ENCODE results near the gene TPSAB1. TPM values are rescaled to one million over a fixed set of nuclear protein-coding genes. Genes with fewer than 3 reads are reported as not detected.
A peak's percentile ranks its signal among the peaks of the same experiment; 100 is the strongest.
"Not testable (repeated sequence)": the region's sequence is repeated elsewhere in the genome, so short reads cannot be mapped to it uniquely, and the experiment has no call there.

TPSAB1 gene
- total and polyA plus RNA-seq, 12 donors, result 0.11 to 4.8 (median 0.93) TPM; not detected in 3

GRCh38 chr16:1237990-1238389, 2.5 kb upstream of the TPSAB1 start:
- H3K4me1 ChIP-seq (replicated peaks in 1 of 2), result no peaks in the 10 kb centered on the region
- DNase-seq, result no peak
- no peak overlapping the region for H3K27ac ChIP-seq
- 73 to 80% (median 77%) methylated on average over 9 of the region's 9 CpGs for WGBS, 4 donors
- TF ChIP-seq CTCF (IDR thresholded peaks at IDR 0.05) (no peak), POLR2A (IDR thresholded peaks at IDR 0.05) (no peak)
- intact Hi-C loops (cut with DNase I), result no loop called here
- H3K4me3 ChIP-seq, result no peak overlapping the region
- no peaks in the 10 kb centered on the region for H3K9me3 ChIP-seq (replicated peaks in 1 of 3)
- H3K27me3 ChIP-seq, result no peaks in the 10 kb centered on the region
- H3K36me3 ChIP-seq (replicated peaks in 1 of 2), result no peaks in the 10 kb centered on the region

- H3K27me3 ChIP-seq; H3K36me3 ChIP-seq (replicated peaks in 1 of 2); intact Hi-C loops (cut with DNase I); H3K27ac ChIP-seq; H3K9me3 ChIP-seq (replicated peaks in 1 of 3); H3K4me1 ChIP-seq (replicated peaks in 1 of 2); H3K4me3 ChIP-seq: not testable (repeated sequence)
- DNase-seq, result peak in 1 of 7 donors; percentile 0
- 48 to 68% (median 63%) methylated on average over 9 to 19 of the region's 23 CpGs for WGBS, 4 donors
These were observed 1.6 kb upstream of the TPSAB1 start for GRCh38 chr16:1238909-1239308.

- H3K4me3 ChIP-seq; H3K36me3 ChIP-seq (replicated peaks in 1 of 2); H3K4me1 ChIP-seq (replicated peaks in 1 of 2); H3K27me3 ChIP-seq; H3K27ac ChIP-seq; H3K9me3 ChIP-seq (replicated peaks in 1 of 3); intact Hi-C loops (cut with DNase I): not testable (repeated sequence)
- 72 to 84% (median 84%) methylated on average over 6 to 7 of the region's 9 CpGs for WGBS, 4 donors
- peak in 1 of 7 donors; percentile 2 for DNase-seq
These were observed 930 bp upstream of the TPSAB1 start for GRCh38 chr16:1239575-1239974.

- peak in 1 of 7 donors; percentile 2 for DNase-seq
- intact Hi-C loops (cut with DNase I); H3K27ac ChIP-seq; H3K27me3 ChIP-seq; H3K9me3 ChIP-seq (replicated peaks in 1 of 3); H3K4me1 ChIP-seq (replicated peaks in 1 of 2); H3K36me3 ChIP-seq (replicated peaks in 1 of 2); H3K4me3 ChIP-seq: not testable (repeated sequence)
- WGBS, 4 donors, result 80% methylated on average over 8 to 11 of the region's 15 CpGs; no CpG with 5 or more reads in 2 of the 4 donors
These were observed 576 bp downstream of the TPSAB1 start for GRCh38 chr16:1241081-1241480.

- H3K27ac ChIP-seq; H3K9me3 ChIP-seq (replicated peaks in 1 of 3); H3K36me3 ChIP-seq (replicated peaks in 1 of 2); H3K27me3 ChIP-seq; DNase-seq; H3K4me1 ChIP-seq (replicated peaks in 1 of 2); H3K4me3 ChIP-seq; intact Hi-C loops (cut with DNase I): not testable (repeated sequence)
- 68 to 90% (median 79%) methylated on average over 4 to 7 of the region's 11 CpGs for WGBS, 4 donors
These were observed 2.9 kb downstream of the TPSAB1 start for GRCh38 chr16:1243363-1243762.

- H3K27me3 ChIP-seq; DNase-seq; H3K9me3 ChIP-seq (replicated peaks in 1 of 3); H3K4me1 ChIP-seq (replicated peaks in 1 of 2); H3K27ac ChIP-seq; H3K36me3 ChIP-seq (replicated peaks in 1 of 2); H3K4me3 ChIP-seq; intact Hi-C loops (cut with DNase I): not testable (repeated sequence)
- WGBS, 4 donors, result 44 to 67% (median 66%) methylated on average over 9 to 29 of the region's 32 CpGs; no CpG with 5 or more reads in 1 of the 4 donors
These were observed 3.7 kb downstream of the TPSAB1 start for GRCh38 chr16:1243907-1244850.

- WGBS, 4 donors, result 31 to 44% (median 36%) methylated on average over 6 to 12 of the region's 12 CpGs
- H3K27ac ChIP-seq, result no peak overlapping the region
- H3K9me3 ChIP-seq (replicated peaks in 1 of 3), result no peaks in the 10 kb centered on the region
- intact Hi-C loops (cut with DNase I), result no loop called here
- no peaks in the 10 kb centered on the region for H3K4me1 ChIP-seq (replicated peaks in 1 of 2)
- peak in 5 of 7 donors; percentile 35 to 74 (median 63) for DNase-seq
- H3K27me3 ChIP-seq, result no peaks in the 10 kb centered on the region
- TF ChIP-seq CTCF (IDR thresholded peaks at IDR 0.05) (no peak), POLR2A (IDR thresholded peaks at IDR 0.05) (no peak)
- no peaks in the 10 kb centered on the region for H3K36me3 ChIP-seq (replicated peaks in 1 of 2)
- H3K4me3 ChIP-seq, result no peak overlapping the region
These were observed 4.4 kb downstream of the TPSAB1 start for GRCh38 chr16:1244881-1245280.
